H1 (cell line): ENCODE data around the gene C1QTNF4.

Experiments
- CTCF ChIP-seq, 3 experiments: IDR thresholded peaks; 1 replicate in 2 of 3; 2 replicates in 1 of 3; pipeline versions ENCODE4 v1.5.1 to v1.6.1; 2011; ENCODE audit warnings: low read length in 3 of 3, mild to moderate bottlenecking in 3 of 3, inconsistent platforms in 2 of 3, low read depth in 1 of 3, moderate library complexity in 1 of 3; ENCODE audit not compliant: insufficient read depth in 1 of 3; ENCODE audit errors: control extremely low read depth in 1 of 3
- NRF1 ChIP-seq: IDR thresholded peaks from 2 replicates; pipeline ENCODE4 v1.6.1; 2011; ENCODE audit warnings: mild to moderate bottlenecking, low read depth, low read length, improper control_type of control experiment
- RAD21 ChIP-seq, 2 experiments: IDR thresholded peaks in 1 of 2; conservative IDR thresholded peaks in 1 of 2; 2 replicates each; pipeline ENCODE4 v1.6.1; 2011; ENCODE audit warnings: low read depth in 2 of 2, low read length in 2 of 2, improper control_type of control experiment in 1 of 2, inconsistent platforms in 1 of 2, mild to moderate bottlenecking in 1 of 2, moderate library complexity in 1 of 2

GRCh38 chr11:47551086-47551485 lies 43.1 kb downstream of the C1QTNF4 start:
- TF ChIP-seq CTCF (IDR thresholded peaks at IDR 0.05; ENCODE audit: control extremely low read depth in 1 of 3, insufficient read depth in 1 of 3, low read depth in 1 of 3, low read length in 3 of 3) (peak in 2 of 3 experiments; percentile 33 to 53; a peak in 3 of 4 replicates), RAD21 (IDR thresholded peaks at IDR 0.05 in 1 of 2, conservative IDR thresholded peaks at IDR 0.05 in 1 of 2; ENCODE audit: low read depth in 2 of 2, low read length in 2 of 2) (peak; percentile 11 to 37; a peak in 2 of 4 replicates), NRF1 (no peak)
